Naive B cell (primary cell): ENCODE results near the gene GRIA3. TPM values are rescaled to one million over a fixed set of nuclear protein-coding genes. Genes with fewer than 3 reads are reported as not detected.

ENCODE experiments used
- ATAC-seq, 2 donors: fragments of 150-1000 bp; cut with Tn5 transposase; 2 replicates each; pipeline ENCODE4 v1.10.0; 2021; ENCODE audit warnings: low read depth in 2 of 2, mild to moderate bottlenecking in 2 of 2, moderate library complexity in 2 of 2
- DNase-seq: peaks from one replicate; pipeline ENCODE4 v3.0.0; 2022
- H3K27ac Mint-ChIP-seq, 6 donors: one replicate each; pipeline ENCODE4 v1.8.0; 2020 to 2022; ENCODE audit warnings: mild to moderate bottlenecking in 6 of 6, mixed read lengths in 6 of 6, moderate library complexity in 5 of 6, inconsistent platforms in 2 of 6
- H3K27me3 Mint-ChIP-seq, 3 donors: one replicate each; pipeline ENCODE4 v1.8.0; 2021 to 2022; ENCODE audit warnings: mixed read lengths in 3 of 3, mild to moderate bottlenecking in 1 of 3
- H3K36me3 Mint-ChIP-seq, 2 donors: one replicate each; pipeline ENCODE4 v1.8.0; 2020 to 2022; ENCODE audit warnings: mixed read lengths in 2 of 2, inconsistent platforms in 1 of 2, mild to moderate bottlenecking in 1 of 2
- H3K4me1 Mint-ChIP-seq, 3 donors: one replicate each; pipeline ENCODE4 v1.8.0; 2020 to 2022; ENCODE audit warnings: mixed read lengths in 3 of 3, inconsistent platforms in 1 of 3, mild to moderate bottlenecking in 1 of 3, moderate library complexity in 1 of 3
- H3K4me3 Mint-ChIP-seq, 8 donors: one replicate each; pipeline ENCODE4 v1.8.0; 2020 to 2022; ENCODE audit warnings: mild to moderate bottlenecking in 8 of 8, mixed read lengths in 8 of 8, moderate library complexity in 8 of 8, inconsistent platforms in 2 of 8
- H3K9me3 Mint-ChIP-seq, 7 donors: one replicate each; pipeline ENCODE4 v1.8.0; 2020 to 2022; ENCODE audit warnings: mixed read lengths in 7 of 7, mild to moderate bottlenecking in 5 of 7, inconsistent platforms in 2 of 7, moderate library complexity in 1 of 7
- polyA plus RNA-seq, 6 donors: library from polyadenylated mRNA; unstranded; fragments of 300-500 nt; fragmentation: Illumina TruSeq; gene quantifications; one replicate each; pipeline ENCODE4 v1.2.3, GENCODE V29; 2021; ENCODE audit warnings: low read depth in 6 of 6

GRIA3 gene
- not detected for polyA plus RNA-seq

- Mint-ChIP-seq H3K36me3 (peaks cover 0 to 10% of the 10 kb centered on the region in 2 donors), H3K4me1 (peaks cover 7 to 10% (median 8%) of the 10 kb centered on the region in 3 donors), H3K4me3 (peak within 1 kb of the TSS in 5 of 8 donors; percentile 32 to 61 (median 43)), H3K27ac (peak within 1 kb of the TSS in 1 of 6 donors; percentile 60), H3K27me3 (peaks cover 30 to 52% (median 32%) of the 10 kb centered on the region in 3 donors), H3K9me3 (peaks cover 0 to 13% (median 3%) of the 10 kb centered on the region in 7 donors)
- DNase-seq = no peak
- ATAC-seq = no peak
Observed at GRCh38 chrX:123184219-123184865, at the start of gene GRIA3. Gene GRIA3 (plus strand): TSS chrX:123184278. CDS start chrX:123184536, 258 bp downstream.

- H3K36me3 Mint-ChIP-seq = no peaks in the 10 kb centered on the region
- no peak overlapping the region for H3K27ac Mint-ChIP-seq
- H3K4me3 Mint-ChIP-seq = no peak overlapping the region
- no peak for DNase-seq
- H3K27me3 Mint-ChIP-seq = no peaks in the 10 kb centered on the region
- ATAC-seq = no peak
- H3K9me3 Mint-ChIP-seq = peaks cover 0 to 21% (median 3%) of the 10 kb centered on the region in 7 donors
- no peaks in the 10 kb centered on the region for H3K4me1 Mint-ChIP-seq
Observed at GRCh38 chrX:123138473-123138872, 45.6 kb upstream of the GRIA3 start.

DNA sequence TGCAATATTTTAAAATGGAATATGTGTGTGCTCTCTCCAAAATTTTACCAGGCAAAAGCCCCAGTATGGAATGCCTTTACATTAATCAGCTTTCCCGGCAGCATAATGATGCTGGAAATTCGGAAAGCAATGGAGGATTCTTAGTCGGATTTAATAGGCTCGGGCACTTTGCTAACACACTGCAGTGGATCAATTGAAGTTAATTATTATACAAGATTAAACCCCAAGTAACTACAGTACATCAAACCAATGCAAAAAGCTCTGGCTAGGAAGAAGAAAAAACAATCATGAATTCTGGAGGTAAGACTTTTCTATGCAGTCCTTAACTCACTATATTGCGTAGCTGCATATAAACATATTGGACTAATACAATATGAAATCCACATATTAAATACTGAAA, 43.6 kb upstream of the GRIA3 start:
- H3K27ac Mint-ChIP-seq = no peak overlapping the region
- no peaks in the 10 kb centered on the region for H3K36me3 Mint-ChIP-seq
- H3K4me1 Mint-ChIP-seq = no peaks in the 10 kb centered on the region
- no peak overlapping the region for H3K4me3 Mint-ChIP-seq
- no peak for DNase-seq
- ATAC-seq = no peak
- H3K9me3 Mint-ChIP-seq = peaks cover 0 to 8% (median 2%) of the 10 kb centered on the region in 7 donors
- H3K27me3 Mint-ChIP-seq = no peaks in the 10 kb centered on the region

DNA sequence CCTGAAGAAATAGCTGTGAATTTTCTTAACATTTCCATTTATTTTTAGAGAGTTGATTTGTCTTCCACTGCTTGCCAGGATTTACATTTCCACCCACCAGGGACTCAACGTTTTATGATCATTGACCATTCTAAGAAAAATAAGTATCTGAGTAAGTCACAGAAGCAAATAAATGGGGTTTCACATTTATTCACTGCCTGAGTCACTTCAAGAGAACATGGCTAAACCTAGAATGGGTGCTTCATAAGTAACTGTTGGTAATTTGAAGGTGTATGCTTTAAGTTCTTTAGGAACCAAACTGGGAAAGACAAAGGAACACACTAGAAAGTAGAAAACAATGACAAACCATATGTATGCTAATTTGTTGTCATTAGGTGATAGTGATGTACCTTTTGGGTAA, 43.2 kb upstream of the GRIA3 start:
- ATAC-seq (no peak), DNase-seq (no peak)
- Mint-ChIP-seq H3K27me3 (no peaks in the 10 kb centered on the region), H3K36me3 (no peaks in the 10 kb centered on the region), H3K9me3 (peaks cover 0 to 7% (median 1%) of the 10 kb centered on the region in 7 donors), H3K27ac (no peak overlapping the region), H3K4me3 (no peak overlapping the region), H3K4me1 (no peaks in the 10 kb centered on the region)

- no peak for ATAC-seq
- Mint-ChIP-seq H3K9me3 (peaks cover 0 to 4% (median 2%) of the 10 kb centered on the region in 7 donors), H3K4me3 (no peak overlapping the region)
Observed at GRCh38 chrX:123153846-123154335, 30.2 kb upstream of the GRIA3 start.

DNA sequence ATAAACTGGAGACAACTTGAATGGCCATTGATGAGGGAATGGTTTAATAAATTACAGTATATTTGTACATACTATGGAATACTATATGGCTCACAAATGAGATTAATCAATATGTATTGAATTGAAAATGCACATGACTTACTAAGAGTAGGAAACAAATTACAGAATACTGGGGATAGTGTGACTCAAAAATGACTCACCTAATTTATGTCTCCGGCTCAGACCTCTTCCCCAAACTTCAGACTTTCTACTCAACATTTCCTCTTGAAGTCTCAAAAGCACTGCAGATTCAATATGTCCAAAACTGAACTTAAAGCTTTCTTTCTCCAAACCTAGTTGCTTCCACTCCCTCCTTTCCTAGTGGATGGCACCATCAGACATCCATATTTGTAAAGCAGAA, 28.8 kb upstream of the GRIA3 start:
- Mint-ChIP-seq H3K4me3 (no peak overlapping the region), H3K9me3 (peaks cover 0 to 11% (median 4%) of the 10 kb centered on the region in 7 donors), H3K27ac (no peak overlapping the region), H3K36me3 (no peaks in the 10 kb centered on the region), H3K4me1 (no peaks in the 10 kb centered on the region), H3K27me3 (no peaks in the 10 kb centered on the region)
- ATAC-seq (no peak), DNase-seq (no peak)

More at GRCh38 chrX:123153846-123154335, 30.2 kb upstream of the GRIA3 start:
- H3K27ac Mint-ChIP-seq = no peak overlapping the region
- no peaks in the 10 kb centered on the region for H3K36me3 Mint-ChIP-seq
- DNase-seq = no peak
- H3K4me1 Mint-ChIP-seq = no peaks in the 10 kb centered on the region
- H3K27me3 Mint-ChIP-seq = no peaks in the 10 kb centered on the region

GRCh38 chrX:123157586-123157985, 26.5 kb upstream of the GRIA3 start:
- Mint-ChIP-seq H3K27ac (no peak overlapping the region), H3K4me1 (no peaks in the 10 kb centered on the region), H3K4me3 (no peak overlapping the region), H3K9me3 (peaks cover 1 to 15% (median 6%) of the 10 kb centered on the region in 7 donors), H3K27me3 (no peaks in the 10 kb centered on the region), H3K36me3 (no peaks in the 10 kb centered on the region)
- no peak for DNase-seq
- no peak for ATAC-seq

DNA sequence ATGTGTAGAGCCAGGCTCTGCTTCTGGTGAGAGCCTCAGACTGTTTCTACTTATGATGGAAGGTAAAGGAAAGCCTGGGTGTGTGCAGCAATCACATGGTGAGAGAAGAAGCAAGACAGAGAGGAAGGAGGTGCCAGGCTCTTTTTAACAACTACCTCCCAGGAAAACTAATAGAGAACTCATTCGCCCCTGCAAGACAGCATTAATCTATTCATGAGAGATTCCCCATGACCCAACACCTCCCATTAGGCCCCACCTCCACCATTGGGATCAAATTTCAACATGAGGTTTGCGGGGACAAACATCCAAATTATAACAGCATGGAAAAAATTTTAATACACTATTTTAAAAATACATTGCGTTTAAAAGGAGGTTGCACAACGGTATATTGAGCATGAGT, 24.7 kb upstream of the GRIA3 start:
- no peaks in the 10 kb centered on the region for H3K4me1 Mint-ChIP-seq

DNA sequence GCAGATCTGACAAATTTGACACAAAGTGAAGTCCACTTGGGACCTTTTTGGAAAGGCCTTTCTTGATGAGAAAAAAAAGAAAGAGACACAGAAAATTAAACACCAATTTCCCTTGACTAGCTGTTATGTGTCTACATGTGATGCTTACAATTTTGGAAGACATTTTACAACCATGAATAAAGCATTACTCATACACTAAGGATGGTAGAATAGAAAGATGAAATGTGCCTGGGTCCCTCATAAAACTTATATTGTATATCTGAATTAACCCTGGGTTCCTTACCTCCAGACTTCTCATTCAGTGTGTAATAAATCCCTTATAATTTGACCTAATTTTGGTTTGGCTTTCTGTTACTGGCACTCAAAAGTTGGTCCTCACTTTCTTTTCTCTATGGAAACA, 16.5 kb upstream of the GRIA3 start:
- Mint-ChIP-seq H3K4me3 (no peak overlapping the region), H3K9me3 (peaks cover 0 to 14% (median 3%) of the 10 kb centered on the region in 7 donors), H3K27me3 (peaks cover 0 to 8% (median 4%) of the 10 kb centered on the region in 3 donors), H3K4me1 (no peaks in the 10 kb centered on the region), H3K27ac (no peak overlapping the region), H3K36me3 (no peaks in the 10 kb centered on the region)
- ATAC-seq = no peak
- DNase-seq = no peak

More for the DNA sequence above, 24.7 kb upstream of the GRIA3 start:
- no peaks in the 10 kb centered on the region for H3K27me3 Mint-ChIP-seq
- no peak overlapping the region for H3K27ac Mint-ChIP-seq
- no peak for ATAC-seq
- no peaks in the 10 kb centered on the region for H3K36me3 Mint-ChIP-seq
- H3K9me3 Mint-ChIP-seq = peaks cover 1 to 15% (median 6%) of the 10 kb centered on the region in 7 donors
- DNase-seq = no peak
- H3K4me3 Mint-ChIP-seq = no peak overlapping the region

DNA sequence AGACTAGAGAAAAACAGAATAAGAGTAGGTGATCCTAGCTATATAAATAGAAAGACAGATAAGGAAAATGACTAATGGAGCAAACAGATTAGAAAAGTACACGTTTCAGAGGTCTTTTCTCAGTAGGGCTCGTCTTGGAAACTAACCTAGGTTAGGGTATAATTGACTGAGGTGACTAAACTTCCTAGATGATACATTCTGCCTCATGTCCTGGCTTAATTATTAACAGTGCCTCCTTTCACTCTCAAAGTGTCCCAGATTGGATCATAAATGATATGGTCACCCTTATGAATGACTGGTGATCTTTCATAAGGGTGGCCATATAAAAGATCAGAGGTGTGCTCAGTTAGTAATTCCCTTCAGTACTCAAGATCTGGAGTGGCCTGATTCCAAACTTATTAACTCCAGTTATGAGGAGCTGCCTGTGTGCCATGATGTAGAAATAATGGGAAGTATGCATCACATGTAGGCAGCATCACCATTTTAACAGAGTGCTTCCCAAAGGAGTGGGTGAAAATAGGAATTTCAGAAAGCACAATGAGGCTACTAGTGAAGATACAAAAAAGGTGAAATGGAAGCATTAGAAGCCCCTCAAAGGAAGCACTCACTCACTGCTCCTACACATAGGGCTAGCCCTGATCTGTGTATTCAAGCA, 14.7 kb upstream of the GRIA3 start:
- ATAC-seq (no peak), DNase-seq (no peak)
- H3K4me1 Mint-ChIP-seq = no peaks in the 10 kb centered on the region
- H3K36me3 Mint-ChIP-seq = no peaks in the 10 kb centered on the region
- peaks cover 0 to 8% (median 4%) of the 10 kb centered on the region in 3 donors for H3K27me3 Mint-ChIP-seq
- H3K9me3 Mint-ChIP-seq = peaks cover 0 to 14% (median 3%) of the 10 kb centered on the region in 7 donors
- H3K27ac Mint-ChIP-seq = no peak overlapping the region
- H3K4me3 Mint-ChIP-seq = no peak overlapping the region

DNA sequence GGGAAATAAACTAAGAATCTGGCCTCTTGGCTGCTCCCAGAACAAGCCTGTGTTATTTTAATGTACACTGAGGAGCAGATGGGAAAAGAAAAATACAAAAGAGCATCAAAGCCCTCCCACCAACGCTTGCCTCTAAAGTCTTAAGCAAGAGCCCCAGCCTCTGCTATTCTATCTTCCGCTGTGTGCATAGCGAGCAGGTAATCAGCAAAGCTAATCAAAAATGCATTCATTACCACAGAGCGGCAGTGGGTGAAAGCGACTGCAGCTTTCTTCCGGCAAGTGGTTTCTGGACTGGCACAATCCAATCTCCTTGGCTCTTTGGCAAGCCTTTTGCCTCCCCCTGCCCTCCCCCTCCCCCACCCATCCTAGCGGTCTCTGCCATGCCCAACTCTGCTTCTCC, 13.5 kb upstream of the GRIA3 start:
- H3K9me3 Mint-ChIP-seq = peaks cover 0 to 9% (median 1%) of the 10 kb centered on the region in 7 donors
- H3K27me3 Mint-ChIP-seq = peaks cover 0 to 8% (median 4%) of the 10 kb centered on the region in 3 donors
- ATAC-seq (no peak), DNase-seq (no peak)
- no peak overlapping the region for H3K4me3 Mint-ChIP-seq
- no peak overlapping the region for H3K27ac Mint-ChIP-seq
- H3K36me3 Mint-ChIP-seq = no peaks in the 10 kb centered on the region
- H3K4me1 Mint-ChIP-seq = no peaks in the 10 kb centered on the region

DNA sequence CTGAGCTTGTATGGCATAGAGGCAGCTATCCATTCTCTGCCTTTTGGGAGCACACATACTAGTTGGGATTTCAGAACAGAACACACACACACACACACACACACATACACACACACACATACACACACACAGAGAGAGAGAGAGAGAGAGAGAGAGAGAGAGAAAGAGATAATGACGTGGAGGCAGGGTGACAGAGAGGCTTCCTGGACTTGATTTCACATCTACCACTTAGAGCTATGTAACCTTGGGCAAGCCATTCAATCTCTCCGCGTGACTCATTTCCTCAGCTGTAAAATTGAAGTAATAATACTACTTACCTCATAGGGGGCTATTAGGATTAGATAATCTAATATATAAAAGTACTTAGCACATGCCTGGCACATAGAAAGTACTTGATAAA, 12.3 kb upstream of the GRIA3 start:
- H3K36me3 Mint-ChIP-seq = no peaks in the 10 kb centered on the region
- DNase-seq = no peak
- no peak for ATAC-seq
- H3K27me3 Mint-ChIP-seq = peaks cover 0 to 3% (median 0%) of the 10 kb centered on the region in 3 donors
- H3K9me3 Mint-ChIP-seq = peaks cover 0 to 2% (median under 1%) of the 10 kb centered on the region in 7 donors
- no peaks in the 10 kb centered on the region for H3K4me1 Mint-ChIP-seq
- H3K4me3 Mint-ChIP-seq = no peak overlapping the region
- no peak overlapping the region for H3K27ac Mint-ChIP-seq

DNA sequence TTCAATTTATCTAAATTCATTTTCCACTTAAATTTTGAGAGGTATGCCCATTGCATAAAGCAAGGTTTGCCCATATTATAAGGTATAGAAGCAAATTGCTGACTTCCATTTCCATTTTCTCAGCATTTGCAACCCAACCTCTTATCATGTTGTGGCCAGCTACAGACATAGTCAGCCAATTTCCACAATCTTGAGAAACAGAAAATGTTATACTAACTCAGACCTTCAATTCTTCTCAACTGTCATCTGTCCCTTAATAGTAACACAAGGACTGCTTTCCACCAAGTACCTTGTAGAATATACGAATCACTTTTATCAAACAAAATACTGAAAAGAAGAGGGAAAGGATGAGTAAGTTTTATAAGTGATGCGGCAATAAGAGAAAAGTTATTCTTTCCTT, 11.2 kb upstream of the GRIA3 start:
- Mint-ChIP-seq H3K4me3 (no peak overlapping the region), H3K36me3 (no peaks in the 10 kb centered on the region), H3K27me3 (no peaks in the 10 kb centered on the region), H3K27ac (no peak overlapping the region), H3K9me3 (peaks cover 0 to 1% (median 0%) of the 10 kb centered on the region in 7 donors), H3K4me1 (no peaks in the 10 kb centered on the region)
- DNase-seq = no peak
- ATAC-seq = no peak

GRCh38 chrX:123173833-123174232, 10.2 kb upstream of the GRIA3 start:
- ATAC-seq (no peak), DNase-seq (no peak)
- peaks cover 0 to 1% (median 0%) of the 10 kb centered on the region in 7 donors for H3K9me3 Mint-ChIP-seq
- H3K4me3 Mint-ChIP-seq = no peak overlapping the region
- no peaks in the 10 kb centered on the region for H3K27me3 Mint-ChIP-seq
- no peaks in the 10 kb centered on the region for H3K4me1 Mint-ChIP-seq
- H3K27ac Mint-ChIP-seq = no peak overlapping the region
- H3K36me3 Mint-ChIP-seq = no peaks in the 10 kb centered on the region
